ENCODE measurements around the gene AMPD3. TPM values are rescaled to one million over a fixed set of nuclear protein-coding genes. Genes with fewer than 3 reads are reported as not detected.

Gene AMPD3
- total RNA-seq, 1 donor from 2014 or later = 3.0 TPM

GRCh38 chr11:10520562-10520961 is 65.5 kb downstream of the AMPD3 start:
- H3K4me2 ChIP-seq = no peak overlapping the region
- H3K27ac Mint-ChIP-seq = no peak overlapping the region
- no peaks in the 10 kb centered on the region for H3K4me1 ChIP-seq
- no peak overlapping the region for H2AFZ ChIP-seq (replicated peaks)
- H3K9me3 Mint-ChIP-seq = no peaks in the 10 kb centered on the region
- H3K27me3 ChIP-seq = no peaks in the 10 kb centered on the region
- no peaks in the 10 kb centered on the region for H3K9me3 ChIP-seq (ENCODE audit: low read depth)
- no peak for DNase-seq (ENCODE audit: low spot score)
- H3K4me1 Mint-ChIP-seq = no peaks in the 10 kb centered on the region
- TF ChIP-seq EZH2phosphoT487 (IDR thresholded peaks at IDR 0.05) (no peak), EZH2 (IDR thresholded peaks at IDR 0.05) (no peak), CTCF (IDR thresholded peaks at IDR 0.05) (no peak)
- H3K36me3 ChIP-seq = peaks cover 3% of the 10 kb centered on the region
- no peak overlapping the region for H3K27ac ChIP-seq
- no peaks in the 10 kb centered on the region for H3K27me3 Mint-ChIP-seq (ENCODE audit: insufficient read depth, low read depth)
- H3K4me3 Mint-ChIP-seq = no peak overlapping the region
- peaks cover 3% of the 10 kb centered on the region for H3K36me3 Mint-ChIP-seq
- no peaks in the 10 kb centered on the region for H3F3A ChIP-seq (ENCODE audit: low read depth)
- H4K20me1 ChIP-seq (ENCODE audit: low read depth) = no peaks in the 10 kb centered on the region
- H3K79me2 ChIP-seq (ENCODE audit: low read depth) = no peaks in the 10 kb centered on the region
- H3K9ac ChIP-seq = no peak overlapping the region
- H3K4me3 ChIP-seq = no peak overlapping the region

DNA sequence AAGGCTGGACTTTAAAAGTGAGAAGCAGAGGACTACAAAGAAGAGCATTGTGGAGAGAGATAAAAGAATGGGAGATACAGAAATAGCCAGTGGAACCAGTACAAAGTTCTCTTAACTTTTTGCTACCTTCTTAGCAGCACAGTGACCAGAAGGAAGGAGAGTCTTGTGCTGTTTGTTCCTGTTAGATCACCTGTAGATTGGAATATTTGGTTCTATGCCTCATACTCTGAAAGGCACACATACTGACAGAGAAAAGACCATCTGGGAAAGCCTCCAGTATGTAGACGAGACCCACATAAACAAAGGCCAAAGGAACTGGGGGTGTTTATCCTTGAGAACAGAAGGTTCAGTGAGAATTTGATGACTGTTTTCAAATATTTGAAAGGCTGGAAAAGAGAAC is 67.2 kb downstream of the AMPD3 start:
- no peaks in the 10 kb centered on the region for H3K4me1 ChIP-seq
- Mint-ChIP-seq H3K9me3 (no peaks in the 10 kb centered on the region), H3K27me3 (ENCODE audit: insufficient read depth, low read depth) (no peaks in the 10 kb centered on the region), H3K4me1 (no peaks in the 10 kb centered on the region), H3K4me3 (no peak overlapping the region), H3K27ac (no peak overlapping the region), H3K36me3 (peaks cover 4% of the 10 kb centered on the region)
- H3K27ac ChIP-seq = no peak overlapping the region
- H3K36me3 ChIP-seq = peaks cover 3% of the 10 kb centered on the region
- H3K79me2 ChIP-seq (ENCODE audit: low read depth) = no peaks in the 10 kb centered on the region
- H3K9me3 ChIP-seq (ENCODE audit: low read depth) = no peaks in the 10 kb centered on the region
- no peaks in the 10 kb centered on the region for H3K27me3 ChIP-seq
- TF ChIP-seq EZH2 (IDR thresholded peaks at IDR 0.05) = no peak
- no peak for TF ChIP-seq EZH2phosphoT487 (IDR thresholded peaks at IDR 0.05)
- TF ChIP-seq CTCF (IDR thresholded peaks at IDR 0.05) = no peak
- no peaks in the 10 kb centered on the region for H4K20me1 ChIP-seq (ENCODE audit: low read depth)
- no peak overlapping the region for H2AFZ ChIP-seq (replicated peaks)
- no peak overlapping the region for H3K4me2 ChIP-seq
- no peak for DNase-seq (ENCODE audit: low spot score)
- no peak overlapping the region for H3K9ac ChIP-seq
- no peak overlapping the region for H3K4me3 ChIP-seq
- no peaks in the 10 kb centered on the region for H3F3A ChIP-seq (ENCODE audit: low read depth)

- no peak overlapping the region for H3K27ac ChIP-seq
- H3K4me2 ChIP-seq = no peak overlapping the region
- Mint-ChIP-seq H3K9me3 (no peaks in the 10 kb centered on the region), H3K36me3 (peaks cover 8% of the 10 kb centered on the region), H3K27ac (no peak overlapping the region), H3K27me3 (ENCODE audit: insufficient read depth, low read depth) (no peaks in the 10 kb centered on the region), H3K4me3 (no peak overlapping the region), H3K4me1 (no peaks in the 10 kb centered on the region)
- no peaks in the 10 kb centered on the region for H3K4me1 ChIP-seq
- H3F3A ChIP-seq (ENCODE audit: low read depth) = no peaks in the 10 kb centered on the region
- no peak for TF ChIP-seq EZH2phosphoT487 (IDR thresholded peaks at IDR 0.05)
- peaks cover 3% of the 10 kb centered on the region for H3K36me3 ChIP-seq
- H3K9me3 ChIP-seq (ENCODE audit: low read depth) = no peaks in the 10 kb centered on the region
- no peaks in the 10 kb centered on the region for H3K79me2 ChIP-seq (ENCODE audit: low read depth)
- no peak overlapping the region for H2AFZ ChIP-seq (replicated peaks)
- H3K27me3 ChIP-seq = no peaks in the 10 kb centered on the region
- no peak overlapping the region for H3K9ac ChIP-seq
- DNase-seq (ENCODE audit: low spot score) = no peak
- H4K20me1 ChIP-seq (ENCODE audit: low read depth) = no peaks in the 10 kb centered on the region
- no peak overlapping the region for H3K4me3 ChIP-seq
Observed at GRCh38 chr11:10522921-10523320, 67.9 kb downstream of the AMPD3 start.

GRCh38 chr11:10524471-10524870 is 69.4 kb downstream of the AMPD3 start:
- Histone ChIP-seq H3K27ac (no peak overlapping the region), H3F3A (ENCODE audit: low read depth) (no peaks in the 10 kb centered on the region), H3K9me3 (ENCODE audit: low read depth) (no peaks in the 10 kb centered on the region), H4K20me1 (ENCODE audit: low read depth) (no peaks in the 10 kb centered on the region), H3K36me3 (peaks cover 3% of the 10 kb centered on the region), H3K4me3 (no peak overlapping the region), H3K9ac (no peak overlapping the region), H2AFZ (replicated peaks) (no peak overlapping the region), H3K27me3 (no peaks in the 10 kb centered on the region), H3K4me2 (no peak overlapping the region), H3K79me2 (ENCODE audit: low read depth) (no peaks in the 10 kb centered on the region), H3K4me1 (peaks cover 3% of the 10 kb centered on the region)
- H3K9me3 Mint-ChIP-seq = no peaks in the 10 kb centered on the region
- no peak overlapping the region for H3K4me3 Mint-ChIP-seq
- no peak for DNase-seq (ENCODE audit: low spot score)
- H3K27me3 Mint-ChIP-seq (ENCODE audit: insufficient read depth, low read depth) = no peaks in the 10 kb centered on the region
- TF ChIP-seq EZH2phosphoT487 (IDR thresholded peaks at IDR 0.05) (no peak), CTCF (IDR thresholded peaks at IDR 0.05) (no peak), EZH2 (IDR thresholded peaks at IDR 0.05) (no peak)
- H3K27ac Mint-ChIP-seq = no peak overlapping the region
- H3K36me3 Mint-ChIP-seq = peaks cover 12% of the 10 kb centered on the region
- no peaks in the 10 kb centered on the region for H3K4me1 Mint-ChIP-seq

Measured in neural progenitor cell (in vitro differentiated cells).